ENCODE results near the gene CRYGC. TPM values are rescaled to one million over a fixed set of nuclear protein-coding genes. Genes with fewer than 3 reads are reported as not detected.

The CRYGC gene, protein sequence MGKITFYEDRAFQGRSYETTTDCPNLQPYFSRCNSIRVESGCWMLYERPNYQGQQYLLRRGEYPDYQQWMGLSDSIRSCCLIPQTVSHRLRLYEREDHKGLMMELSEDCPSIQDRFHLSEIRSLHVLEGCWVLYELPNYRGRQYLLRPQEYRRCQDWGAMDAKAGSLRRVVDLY
- not detected for polyA plus RNA-seq (ENCODE audit: low read depth in 6 of 6)

DNA sequence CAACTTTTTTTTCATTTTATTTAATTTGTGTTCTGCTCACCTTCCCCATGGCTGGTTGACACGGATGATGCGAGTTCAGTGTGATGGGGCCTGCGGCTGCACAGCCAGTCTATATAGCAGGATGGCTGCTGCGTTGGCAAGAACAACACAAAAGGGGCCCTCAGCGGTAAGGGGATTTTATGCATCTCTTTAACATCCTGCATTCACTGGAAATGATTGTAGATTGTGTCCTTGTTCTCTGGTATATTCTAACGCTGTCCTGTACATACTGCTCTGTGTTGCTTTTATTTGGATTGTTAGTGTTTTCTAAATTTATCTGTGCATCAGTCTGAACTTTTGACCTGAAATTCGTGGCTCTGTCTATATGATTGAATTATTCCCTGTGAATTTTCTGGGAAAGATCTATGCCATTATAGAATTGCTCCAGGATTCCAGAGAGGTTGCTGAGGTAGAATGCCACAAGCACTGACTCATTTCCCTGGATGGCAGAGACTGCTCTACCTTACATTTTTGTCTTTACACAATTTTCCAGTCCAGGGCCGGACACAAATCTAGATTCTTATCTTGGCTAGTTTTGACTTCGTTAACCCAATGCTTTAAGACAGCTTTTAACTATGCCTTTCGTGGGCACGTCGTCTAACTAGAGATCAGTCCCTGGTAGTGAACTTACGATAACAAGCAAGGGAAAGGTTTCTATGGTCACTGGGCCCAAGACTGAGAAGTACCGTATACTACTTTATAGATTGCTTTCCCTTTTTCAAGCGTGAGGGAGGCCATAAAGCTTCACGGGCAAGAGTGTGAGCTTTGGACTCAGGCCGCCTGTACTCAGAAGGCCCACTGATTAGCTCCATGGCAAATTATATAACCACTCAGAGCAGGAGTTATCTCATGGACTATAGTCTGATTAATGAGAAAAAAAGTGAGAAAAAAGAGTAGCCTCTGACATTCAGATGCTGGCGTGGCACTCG lies at the start of gene CRYGC:
Gene CRYGC (minus strand): TSS at position 85 of the 968 bp plus-strand sequence. CDS start 36 bp downstream, at position 49.
- no peak for ATAC-seq (ENCODE audit: low read depth in 2 of 2)
- Mint-ChIP-seq H3K4me1 (no peaks in the 10 kb centered on the region), H3K4me3 (peak within 1 kb of the TSS in 1 of 8 donors; percentile 17), H3K9me3 (peaks cover 0 to 8% (median 4%) of the 10 kb centered on the region in 7 donors), H3K36me3 (no peaks in the 10 kb centered on the region), H3K27me3 (peaks cover 8 to 20% (median 17%) of the 10 kb centered on the region in 3 donors), H3K27ac (no peak within 1 kb of the TSS)
- DNase-seq: no peak

GRCh38 chr2:208179028-208179609 lies 49.5 kb upstream of the CRYGC start:
- DNase-seq: no peak
- no peaks in the 10 kb centered on the region for H3K36me3 Mint-ChIP-seq
- peaks cover 0 to 10% (median 3%) of the 10 kb centered on the region in 3 donors for H3K4me1 Mint-ChIP-seq
- no peak for ATAC-seq (ENCODE audit: low read depth in 2 of 2)
- H3K27me3 Mint-ChIP-seq: peaks cover 5 to 16% (median 16%) of the 10 kb centered on the region in 3 donors
- no peak overlapping the region for H3K4me3 Mint-ChIP-seq
- peak overlapping the region in 1 of 6 donors; percentile 49 for H3K27ac Mint-ChIP-seq
- no peaks in the 10 kb centered on the region for H3K9me3 Mint-ChIP-seq

DNA sequence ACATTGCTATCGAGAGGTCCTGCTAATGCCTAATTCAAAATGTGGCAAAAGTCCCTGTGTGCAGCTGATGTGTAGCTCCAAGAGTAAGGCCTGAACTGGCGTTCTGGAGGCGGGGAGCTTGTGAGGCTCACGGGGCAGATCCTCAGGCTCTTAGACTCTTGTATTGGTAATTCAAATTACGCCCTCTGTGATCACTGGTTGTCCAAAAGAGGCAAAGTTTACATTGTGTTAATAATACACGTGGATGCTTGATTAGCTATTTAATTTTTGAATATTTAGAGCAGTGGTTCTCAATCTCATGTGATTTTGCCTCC lies 46.2 kb upstream of the CRYGC start:
- no peak for ATAC-seq (ENCODE audit: low read depth in 2 of 2)
- Mint-ChIP-seq H3K27ac (no peak overlapping the region), H3K4me1 (peaks cover 0 to 6% (median 0%) of the 10 kb centered on the region in 3 donors), H3K27me3 (peaks cover 0 to 17% (median 6%) of the 10 kb centered on the region in 3 donors), H3K9me3 (no peaks in the 10 kb centered on the region), H3K36me3 (no peaks in the 10 kb centered on the region), H3K4me3 (no peak overlapping the region)
- no peak for DNase-seq

DNA sequence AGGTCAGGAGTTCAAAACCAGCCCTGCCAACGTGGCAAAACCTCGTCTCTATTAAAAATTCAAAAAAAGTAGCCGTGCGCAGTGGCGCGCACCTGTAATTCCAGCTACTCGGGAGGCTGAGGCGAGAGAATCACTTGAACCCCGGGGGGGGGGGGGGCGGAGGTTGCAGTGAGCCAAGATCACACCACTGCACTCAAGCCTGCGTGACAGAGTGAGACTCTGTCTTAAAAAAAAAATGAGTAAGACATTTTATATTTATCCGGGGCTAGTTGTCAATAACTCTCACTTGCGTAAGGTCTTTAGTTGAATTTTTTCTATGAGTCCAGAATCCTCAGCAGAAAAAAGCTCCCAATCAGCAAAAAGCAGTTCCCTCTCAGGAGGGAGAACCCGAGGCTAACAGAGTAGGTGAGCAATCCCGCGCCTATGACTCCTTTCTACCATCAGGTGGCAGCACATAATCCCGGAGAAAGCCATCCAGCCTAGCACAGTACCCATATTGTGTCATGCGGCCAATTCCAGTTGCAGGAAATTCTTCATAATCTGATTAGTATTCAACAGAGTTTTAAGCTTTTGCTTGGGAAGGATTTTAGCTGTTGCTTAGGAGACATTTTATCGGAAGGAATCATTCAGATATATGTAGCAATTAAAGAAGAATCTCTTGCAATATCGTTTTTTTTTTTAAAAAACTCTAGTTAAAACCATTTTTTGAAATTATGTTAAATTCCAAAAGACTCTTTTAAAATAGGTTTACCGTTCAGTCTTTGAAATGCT lies 45.6 kb upstream of the CRYGC start:
- H3K4me1 Mint-ChIP-seq: peaks cover 0 to 6% (median 0%) of the 10 kb centered on the region in 3 donors
- peak; percentile 43 for DNase-seq
- peaks cover 0 to 17% (median 8%) of the 10 kb centered on the region in 3 donors for H3K27me3 Mint-ChIP-seq
- peak; percentile 89 to 98 for ATAC-seq (ENCODE audit: low read depth in 2 of 2)
- no peaks in the 10 kb centered on the region for H3K36me3 Mint-ChIP-seq
- no peaks in the 10 kb centered on the region for H3K9me3 Mint-ChIP-seq
- no peak overlapping the region for H3K4me3 Mint-ChIP-seq
- peak overlapping the region in 2 of 6 donors; percentile 63 to 71 for H3K27ac Mint-ChIP-seq

- H3K27ac Mint-ChIP-seq: no peak overlapping the region
- H3K36me3 Mint-ChIP-seq: no peaks in the 10 kb centered on the region
- ATAC-seq (ENCODE audit: low read depth in 2 of 2) (no peak), DNase-seq (no peak)
- H3K4me1 Mint-ChIP-seq: peaks cover 0 to 6% (median 0%) of the 10 kb centered on the region in 3 donors
- H3K27me3 Mint-ChIP-seq: peaks cover 0 to 17% (median 10%) of the 10 kb centered on the region in 3 donors
- no peak overlapping the region for H3K4me3 Mint-ChIP-seq
- H3K9me3 Mint-ChIP-seq: no peaks in the 10 kb centered on the region
These were observed 44.5 kb upstream of the CRYGC start for GRCh38 chr2:208174144-208174543.

DNA sequence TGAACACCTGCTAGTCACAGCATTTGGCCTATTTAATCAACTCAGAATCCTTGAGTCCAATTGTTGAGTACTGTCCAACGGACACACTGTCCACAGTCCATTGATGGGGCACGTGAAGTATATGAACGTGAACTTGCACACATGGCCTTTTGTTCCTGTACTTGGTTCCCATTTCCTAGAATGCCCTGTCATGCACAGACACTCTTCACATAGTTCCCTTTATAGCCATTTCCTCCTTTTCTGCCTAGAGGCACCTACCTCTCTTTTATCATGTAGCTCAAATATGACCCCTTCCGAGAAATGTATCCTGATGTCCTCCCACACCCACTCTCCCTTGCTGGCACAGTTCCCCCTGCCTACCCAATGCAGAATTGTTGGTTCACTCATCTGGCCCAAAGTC lies 42.5 kb upstream of the CRYGC start:
- Mint-ChIP-seq H3K36me3 (no peaks in the 10 kb centered on the region), H3K4me3 (no peak overlapping the region), H3K9me3 (no peaks in the 10 kb centered on the region), H3K27ac (no peak overlapping the region), H3K27me3 (peaks cover 0 to 17% (median 10%) of the 10 kb centered on the region in 3 donors), H3K4me1 (peaks cover 0 to 6% (median 0%) of the 10 kb centered on the region in 3 donors)
- DNase-seq: no peak
- no peak for ATAC-seq (ENCODE audit: low read depth in 2 of 2)

DNA sequence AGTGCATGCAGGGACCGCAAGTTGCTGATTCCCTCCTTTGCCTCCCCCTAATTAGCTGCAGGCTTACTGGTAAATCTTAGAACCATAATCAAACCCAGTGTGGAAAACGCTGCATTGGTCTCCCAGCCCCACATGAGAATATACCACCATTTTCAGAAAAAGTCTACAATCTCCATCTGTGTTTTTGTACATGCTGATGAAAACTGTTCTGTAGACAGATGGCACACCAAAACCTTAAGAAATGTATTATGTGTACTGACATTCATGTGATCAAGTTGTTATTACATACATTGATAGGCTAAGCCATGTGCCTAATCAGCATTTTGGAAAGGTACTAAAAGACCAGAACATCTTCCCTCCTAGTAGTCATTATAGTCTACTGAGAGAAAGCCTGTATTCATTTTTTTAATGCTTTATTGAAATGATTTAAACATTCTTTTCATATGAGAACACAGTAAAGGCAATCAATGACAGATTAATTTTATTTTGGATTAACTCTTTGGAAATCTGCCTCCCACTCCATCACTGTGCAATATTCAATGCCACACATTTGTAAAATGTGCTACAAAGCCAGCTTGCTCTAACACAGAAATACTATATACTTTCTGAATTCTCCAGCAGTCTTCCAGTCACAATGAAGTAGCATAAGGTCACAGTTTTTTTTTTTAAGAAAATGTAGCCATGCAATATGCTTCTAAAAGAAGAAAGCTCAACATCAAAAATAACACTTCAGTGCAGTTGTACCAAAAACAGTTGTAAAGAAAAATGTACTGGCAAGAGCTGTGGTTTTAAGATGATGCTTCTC lies 35.5 kb upstream of the CRYGC start:
- no peaks in the 10 kb centered on the region for H3K4me1 Mint-ChIP-seq
- H3K36me3 Mint-ChIP-seq: no peaks in the 10 kb centered on the region
- H3K9me3 Mint-ChIP-seq: no peaks in the 10 kb centered on the region
- no peak for ATAC-seq (ENCODE audit: low read depth in 2 of 2)
- H3K27me3 Mint-ChIP-seq: peaks cover 8 to 10% (median 9%) of the 10 kb centered on the region in 3 donors
- no peak overlapping the region for H3K4me3 Mint-ChIP-seq
- no peak overlapping the region for H3K27ac Mint-ChIP-seq
- no peak for DNase-seq

DNA sequence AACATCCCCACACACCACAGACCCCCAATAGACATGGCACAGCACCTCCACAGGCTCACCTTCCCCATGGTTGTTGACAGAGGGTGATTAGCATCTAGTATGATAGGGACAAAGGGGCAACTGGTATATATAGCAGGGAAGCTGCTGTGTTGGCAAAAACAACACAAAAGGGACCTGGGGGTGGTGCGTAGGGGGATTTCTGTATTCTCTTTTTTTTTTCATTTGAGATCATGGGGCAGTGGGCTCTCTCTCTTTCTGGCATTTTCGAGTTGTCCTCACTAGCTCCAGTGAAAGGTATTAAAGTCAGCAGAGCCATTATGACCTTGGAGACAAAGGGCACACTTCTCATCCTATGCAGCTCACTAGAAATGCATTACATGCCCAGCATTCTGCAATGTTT lies 33.9 kb upstream of the CRYGC start, which contains the start of gene CRYGA:
Gene CRYGA (minus strand): TSS at position 101 of the 400 bp plus-strand sequence. CDS start 33 bp downstream, at position 68.
- Mint-ChIP-seq H3K27ac (no peak within 1 kb of the TSS), H3K27me3 (peaks cover 8 to 9% (median 9%) of the 10 kb centered on the region in 3 donors), H3K9me3 (peaks cover 0 to under 1% (median 0%) of the 10 kb centered on the region in 7 donors), H3K36me3 (no peaks in the 10 kb centered on the region), H3K4me1 (no peaks in the 10 kb centered on the region), H3K4me3 (no peak within 1 kb of the TSS)
- ATAC-seq (ENCODE audit: low read depth in 2 of 2) (no peak), DNase-seq (no peak)

GRCh38 chr2:208156439-208156838 lies 26.8 kb upstream of the CRYGC start:
- Mint-ChIP-seq H3K36me3 (peaks cover 0 to 3% of the 10 kb centered on the region in 2 donors), H3K4me3 (no peak overlapping the region), H3K4me1 (no peaks in the 10 kb centered on the region), H3K27me3 (peaks cover 0 to 18% (median 3%) of the 10 kb centered on the region in 3 donors), H3K9me3 (peaks cover 0 to 11% (median 5%) of the 10 kb centered on the region in 7 donors), H3K27ac (no peak overlapping the region)
- no peak for ATAC-seq (ENCODE audit: low read depth in 2 of 2)
- no peak for DNase-seq

DNA sequence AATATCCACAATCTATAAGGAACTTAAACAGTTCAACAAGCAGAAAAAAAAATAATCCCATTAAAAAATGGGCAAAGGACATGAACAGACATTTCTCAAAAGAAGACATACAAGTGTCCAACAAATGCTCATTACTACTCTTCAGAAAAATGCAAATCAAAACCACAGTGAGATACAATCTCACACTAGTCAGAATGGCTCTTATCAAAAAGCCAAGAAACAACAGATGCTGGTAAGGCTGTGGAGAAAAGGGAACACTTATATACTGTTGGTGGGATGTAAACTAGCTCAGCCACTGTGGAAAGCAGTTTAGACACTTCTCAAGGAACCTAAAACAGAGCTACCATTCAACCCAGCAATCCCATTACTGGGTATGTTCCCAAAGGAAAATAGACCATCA lies 23.5 kb upstream of the CRYGC start:
- Mint-ChIP-seq H3K4me3 (no peak overlapping the region), H3K4me1 (no peaks in the 10 kb centered on the region), H3K36me3 (peaks cover 0 to 9% of the 10 kb centered on the region in 2 donors), H3K27ac (no peak overlapping the region), H3K9me3 (peaks cover 0 to 23% (median 14%) of the 10 kb centered on the region in 7 donors), H3K27me3 (peaks cover 3 to 18% (median 6%) of the 10 kb centered on the region in 3 donors)
- no peak for DNase-seq
- ATAC-seq (ENCODE audit: low read depth in 2 of 2): no peak

- H3K4me3 Mint-ChIP-seq: no peak overlapping the region
- DNase-seq: no peak
- H3K4me1 Mint-ChIP-seq: no peaks in the 10 kb centered on the region
These were observed 21.3 kb upstream of the CRYGC start for GRCh38 chr2:208150956-208151355.

DNA sequence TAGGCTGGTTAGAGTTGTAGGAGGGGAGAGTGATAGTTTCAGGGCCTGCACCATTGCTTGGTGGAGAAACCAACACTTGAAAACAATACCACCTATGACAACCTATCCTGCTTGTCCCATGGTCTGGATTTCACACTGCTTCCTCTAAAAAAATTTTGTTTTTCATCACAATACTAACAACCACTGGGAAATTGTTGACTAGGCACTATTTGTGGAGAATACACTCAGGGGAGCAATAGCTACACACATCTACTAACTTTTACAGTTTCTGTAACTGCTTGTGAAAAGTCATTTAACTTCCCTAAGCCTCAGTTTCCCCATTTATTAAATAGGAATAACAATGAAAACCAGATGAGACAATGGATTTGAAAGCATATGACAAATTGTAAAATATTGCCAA lies 20.5 kb upstream of the CRYGC start:
- Mint-ChIP-seq H3K4me3 (no peak overlapping the region), H3K4me1 (no peaks in the 10 kb centered on the region), H3K9me3 (peaks cover 0 to 23% (median 14%) of the 10 kb centered on the region in 7 donors), H3K27ac (no peak overlapping the region), H3K36me3 (peaks cover 0 to 9% of the 10 kb centered on the region in 2 donors), H3K27me3 (peaks cover 3 to 11% (median 6%) of the 10 kb centered on the region in 3 donors)
- ATAC-seq (ENCODE audit: low read depth in 2 of 2) (no peak), DNase-seq (no peak)

More at GRCh38 chr2:208150956-208151355, 21.3 kb upstream of the CRYGC start:
- no peak overlapping the region for H3K27ac Mint-ChIP-seq
- peaks cover 0 to 9% of the 10 kb centered on the region in 2 donors for H3K36me3 Mint-ChIP-seq
- H3K27me3 Mint-ChIP-seq: peaks cover 3 to 18% (median 6%) of the 10 kb centered on the region in 3 donors
- H3K9me3 Mint-ChIP-seq: peaks cover 0 to 23% (median 14%) of the 10 kb centered on the region in 7 donors
- ATAC-seq (ENCODE audit: low read depth in 2 of 2): no peak

Data from naive B cell (primary cell).